GM12892 (cell line): ENCODE measurements around the gene AMH.

ENCODE experiments used
- POLR2A ChIP-seq: IDR thresholded peaks from 2 replicates; pipeline ENCODE4 v1.6.1; 2011; ENCODE audit warnings: low read depth, low read length, control low read depth
- TAF1 ChIP-seq: IDR thresholded peaks from 2 replicates; pipeline ENCODE4 v1.6.1; 2011; ENCODE audit warnings: low read depth, mild to moderate bottlenecking, control low read depth, low read length, borderline replicate concordance

DNA sequence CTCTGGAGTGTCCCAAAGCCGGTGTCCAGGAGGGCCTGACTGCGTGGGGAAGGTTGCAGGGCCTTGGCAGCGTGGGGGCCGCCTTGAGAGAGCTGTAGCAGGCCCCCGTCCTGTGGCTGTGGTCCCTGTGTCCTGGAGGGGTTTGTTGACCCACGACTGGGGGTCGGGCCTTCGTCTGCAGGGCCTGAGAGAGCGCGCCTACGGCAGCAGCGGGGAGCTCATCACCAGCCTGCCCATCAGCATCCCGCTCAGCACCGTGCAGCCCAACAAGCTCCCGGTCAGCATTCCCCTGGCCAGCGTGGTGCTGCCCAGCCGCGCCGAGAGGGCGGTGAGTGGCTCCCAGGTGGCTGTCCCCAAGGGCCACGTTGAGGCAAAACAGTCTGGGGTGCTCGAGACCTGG, 31.5 kb upstream of the AMH start:
- TF ChIP-seq POLR2A: no peak
- TF ChIP-seq TAF1: no peak
